OCI-LY3 (cell line): ENCODE measurements around the gene ANKRD2.

Experiments used
- EZH2phosphoT487 ChIP-seq: fragments of 200-600 bp; shearing (Covaris generic); IDR thresholded peaks from 2 replicates; pipeline ENCODE4 v1.6.1; 2018; ENCODE audit warnings: antibody characterized with exemption, mixed run types, low read depth
- TF ChIP-seq, protein P1 (sequence below): fragments of 200-600, 300-600 bp; sonication (generic); IDR thresholded peaks from 2 replicates; pipeline ENCODE4 v1.5.1; 2014; ENCODE audit warnings: antibody characterized with exemption, low read length, low read depth

DNA sequence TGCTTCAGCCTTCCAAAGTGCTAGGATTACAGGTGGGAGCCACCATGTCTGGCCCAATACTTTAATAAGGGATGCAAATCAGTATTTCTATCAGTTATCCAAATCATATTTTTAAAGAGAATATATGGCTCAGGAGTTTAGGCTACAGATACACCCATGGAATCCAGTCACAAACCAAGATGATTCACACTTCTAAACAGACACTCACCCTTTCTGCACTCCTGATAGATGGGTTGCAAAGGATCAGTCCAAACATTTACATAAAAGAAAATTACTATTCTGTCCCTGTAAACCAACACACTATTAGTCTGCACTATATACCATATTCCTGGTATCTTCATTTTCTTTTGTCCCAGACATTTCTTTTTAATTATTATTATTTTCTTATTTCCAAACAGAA lies 58.5 kb downstream of the ANKRD2 start:
- TF ChIP-seq, protein P1, sequence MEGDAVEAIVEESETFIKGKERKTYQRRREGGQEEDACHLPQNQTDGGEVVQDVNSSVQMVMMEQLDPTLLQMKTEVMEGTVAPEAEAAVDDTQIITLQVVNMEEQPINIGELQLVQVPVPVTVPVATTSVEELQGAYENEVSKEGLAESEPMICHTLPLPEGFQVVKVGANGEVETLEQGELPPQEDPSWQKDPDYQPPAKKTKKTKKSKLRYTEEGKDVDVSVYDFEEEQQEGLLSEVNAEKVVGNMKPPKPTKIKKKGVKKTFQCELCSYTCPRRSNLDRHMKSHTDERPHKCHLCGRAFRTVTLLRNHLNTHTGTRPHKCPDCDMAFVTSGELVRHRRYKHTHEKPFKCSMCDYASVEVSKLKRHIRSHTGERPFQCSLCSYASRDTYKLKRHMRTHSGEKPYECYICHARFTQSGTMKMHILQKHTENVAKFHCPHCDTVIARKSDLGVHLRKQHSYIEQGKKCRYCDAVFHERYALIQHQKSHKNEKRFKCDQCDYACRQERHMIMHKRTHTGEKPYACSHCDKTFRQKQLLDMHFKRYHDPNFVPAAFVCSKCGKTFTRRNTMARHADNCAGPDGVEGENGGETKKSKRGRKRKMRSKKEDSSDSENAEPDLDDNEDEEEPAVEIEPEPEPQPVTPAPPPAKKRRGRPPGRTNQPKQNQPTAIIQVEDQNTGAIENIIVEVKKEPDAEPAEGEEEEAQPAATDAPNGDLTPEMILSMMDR: no peak
- no peak for TF ChIP-seq EZH2phosphoT487
